AG04450 (cell line): ENCODE results near the gene PACRG. TPM values are rescaled to one million over a fixed set of nuclear protein-coding genes. Genes with fewer than 3 reads are reported as not detected.
A peak's percentile ranks its signal among the peaks of the same experiment; 100 is the strongest.

Source experiments
- CTCF ChIA-PET: fragments of 300-600, 350-600 bp; formaldehyde crosslinking; extraction: SDS; loops from one replicate; lab custom pipeline; 2022; ENCODE audit warnings: antibody characterized with exemption, inconsistent platforms; lab: Charles Lee
- POLR2A ChIA-PET: fragments of 350-600 bp; formaldehyde crosslinking; extraction: SDS; loops from one replicate; lab custom pipeline; 2021; ENCODE audit warnings: antibody characterized with exemption, inconsistent platforms; lab: Yijun Ruan, JAX
- DNase-seq: peaks from one replicate; pipeline ENCODE4 v3.0.0-alpha.2; 2011; ENCODE audit warnings: low read depth, low spot score
- H3K27ac ChIP-seq: one replicate; pipeline ENCODE4 v1.5.1; 2012; ENCODE audit warnings: low read depth, low read length, control low read depth
- H3K27me3 ChIP-seq: one replicate; pipeline ENCODE4 v1.6.0; 2012; ENCODE audit warnings: low read length; ENCODE audit not compliant: control insufficient read depth, insufficient read depth
- H3K4me3 ChIP-seq: 2 replicates; pipeline ENCODE4 v1.5.1; 2011; ENCODE audit warnings: mild to moderate bottlenecking, low read depth, low read length, control low read depth
- H3K9me3 ChIP-seq: 2 replicates; pipeline ENCODE4 v1.5.1; 2012; ENCODE audit warnings: low read length; ENCODE audit not compliant: control insufficient read depth, insufficient read depth
- polyA plus RNA-seq: library from polyadenylated mRNA; depleted of rRNA; stranded (reverse); fragments of >200 nt; gene quantifications from 2 replicates; pipeline ENCODE4 v1.2.3, GENCODE V29; 2011
- TF ChIP-seq, protein P1 (sequence below): IDR thresholded peaks from 2 replicates; pipeline ENCODE4 v1.5.1; 2011; ENCODE audit warnings: low read depth, low read length, control low read depth, inconsistent platforms

The PACRG gene
- polyA plus RNA-seq, 1 experiment: not detected

DNA sequence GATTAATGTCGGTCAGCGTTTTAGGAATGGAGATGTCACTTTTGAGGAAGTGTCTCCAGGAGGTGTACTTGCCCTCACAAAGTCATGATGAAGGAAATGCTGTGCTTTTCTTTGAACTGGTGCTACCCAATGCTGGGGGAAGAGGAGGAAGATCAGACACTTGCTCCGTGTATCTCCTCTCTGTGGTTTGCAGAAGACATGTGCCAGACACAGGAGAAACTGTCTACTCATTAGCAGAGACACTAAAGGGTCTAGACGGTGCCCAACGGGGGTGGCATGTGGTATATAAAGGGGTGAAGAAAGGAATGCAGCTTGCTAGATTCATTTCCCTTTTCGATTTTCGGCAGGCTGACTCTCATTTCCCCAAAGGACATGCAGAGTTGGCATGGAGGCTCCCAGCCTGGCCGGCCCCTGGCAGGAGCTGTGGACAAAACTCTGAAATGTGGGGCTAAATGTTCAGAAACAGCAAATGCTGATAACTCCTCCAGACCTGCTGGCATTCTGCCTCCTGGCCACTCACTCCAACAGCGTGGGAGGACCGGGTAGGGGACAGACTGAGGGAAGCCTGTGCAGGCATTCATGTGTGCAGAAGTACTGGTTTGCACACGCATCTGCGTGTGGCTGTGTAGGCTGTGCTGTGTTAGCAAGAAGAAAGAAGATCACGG, 627.1 kb downstream of the PACRG start:
- POLR2A ChIA-PET: interaction anchor here (0.7 kb wide), 1 partner anchor 56 kb away, joined by 8 read pairs; no protein-coding TSS in a partner anchor
- no peak overlapping the region for H3K27ac ChIP-seq
- H3K4me3 ChIP-seq: no peak overlapping the region
- TF ChIP-seq, protein P1, sequence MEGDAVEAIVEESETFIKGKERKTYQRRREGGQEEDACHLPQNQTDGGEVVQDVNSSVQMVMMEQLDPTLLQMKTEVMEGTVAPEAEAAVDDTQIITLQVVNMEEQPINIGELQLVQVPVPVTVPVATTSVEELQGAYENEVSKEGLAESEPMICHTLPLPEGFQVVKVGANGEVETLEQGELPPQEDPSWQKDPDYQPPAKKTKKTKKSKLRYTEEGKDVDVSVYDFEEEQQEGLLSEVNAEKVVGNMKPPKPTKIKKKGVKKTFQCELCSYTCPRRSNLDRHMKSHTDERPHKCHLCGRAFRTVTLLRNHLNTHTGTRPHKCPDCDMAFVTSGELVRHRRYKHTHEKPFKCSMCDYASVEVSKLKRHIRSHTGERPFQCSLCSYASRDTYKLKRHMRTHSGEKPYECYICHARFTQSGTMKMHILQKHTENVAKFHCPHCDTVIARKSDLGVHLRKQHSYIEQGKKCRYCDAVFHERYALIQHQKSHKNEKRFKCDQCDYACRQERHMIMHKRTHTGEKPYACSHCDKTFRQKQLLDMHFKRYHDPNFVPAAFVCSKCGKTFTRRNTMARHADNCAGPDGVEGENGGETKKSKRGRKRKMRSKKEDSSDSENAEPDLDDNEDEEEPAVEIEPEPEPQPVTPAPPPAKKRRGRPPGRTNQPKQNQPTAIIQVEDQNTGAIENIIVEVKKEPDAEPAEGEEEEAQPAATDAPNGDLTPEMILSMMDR: no peak
- H3K9me3 ChIP-seq: peaks cover 7% of the 10 kb centered on the region; the same call in 1 of the 2 replicates
- no peak for DNase-seq
- CTCF ChIA-PET: interaction anchor here (0.7 kb wide), 1 partner anchor 230 kb away, joined by 6 read pairs; no protein-coding TSS in a partner anchor
- no peaks in the 10 kb centered on the region for H3K27me3 ChIP-seq

DNA sequence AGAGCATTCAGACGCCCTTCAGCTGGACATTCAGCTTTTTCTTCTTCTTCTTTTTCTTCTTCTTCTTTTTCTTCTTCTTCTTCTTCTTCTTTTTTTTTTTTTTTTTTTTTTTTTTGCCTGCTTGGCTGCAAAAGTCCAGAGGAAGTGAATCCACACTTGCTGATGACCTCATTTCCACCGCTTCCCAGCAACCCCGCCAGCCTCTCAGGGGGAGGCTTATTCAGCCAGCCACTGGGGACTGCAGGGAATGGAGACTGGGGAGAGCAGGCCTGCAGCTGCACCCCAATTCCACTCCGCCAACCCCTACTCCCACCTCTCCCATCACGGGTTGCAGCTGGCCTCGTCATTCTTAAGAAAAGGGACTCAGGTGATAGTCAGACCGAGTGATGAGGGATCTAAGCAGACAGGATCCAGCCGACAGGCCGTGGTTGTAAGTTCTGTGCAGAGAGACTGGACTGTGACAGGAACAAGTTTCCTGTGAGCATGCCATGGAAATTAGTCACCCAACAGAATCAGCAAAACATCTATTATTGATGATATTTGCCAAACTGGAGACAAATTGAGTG, 627.7 kb downstream of the PACRG start:
- DNase-seq: no peak
- Histone ChIP-seq H3K9me3 (peaks cover 7% of the 10 kb centered on the region; the same call in 1 of the 2 replicates), H3K27me3 (no peaks in the 10 kb centered on the region), H3K27ac (peak overlapping the region; percentile 42), H3K4me3 (no peak overlapping the region)
- CTCF ChIA-PET: interaction anchor here (0.7 kb wide), 1 partner anchor 230 kb away, joined by 6 read pairs; no protein-coding TSS in a partner anchor
- POLR2A ChIA-PET: interaction anchor here (0.7 kb wide), 1 partner anchor 55 kb away, joined by 8 read pairs; no protein-coding TSS in a partner anchor
- TF ChIP-seq, protein P1: no peak

DNA sequence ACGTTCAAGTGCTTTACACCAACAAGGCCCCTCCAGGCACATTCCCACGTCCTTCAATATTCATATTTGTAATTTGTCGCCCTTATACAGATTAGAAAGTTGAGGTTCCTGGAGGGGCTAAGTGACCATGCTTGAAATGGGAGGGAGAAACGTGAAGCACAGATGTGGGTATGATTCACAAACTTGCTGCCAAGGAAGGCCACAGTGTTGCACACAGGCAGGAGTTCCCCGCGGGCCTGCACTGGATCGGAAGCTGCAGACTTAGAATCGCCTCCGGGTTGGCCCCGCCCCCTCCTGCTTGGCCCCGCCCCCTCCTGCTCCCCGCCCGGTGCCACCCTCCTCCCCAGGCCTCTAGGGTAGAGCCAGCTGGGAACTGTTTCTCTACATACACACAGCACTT, 628.5 kb downstream of the PACRG start:
- H3K27ac ChIP-seq: no peak overlapping the region
- peaks cover 7% of the 10 kb centered on the region; the same call in 1 of the 2 replicates for H3K9me3 ChIP-seq
- no peaks in the 10 kb centered on the region for H3K27me3 ChIP-seq
- ChIA-PET POLR2A (no interaction called here), CTCF (no interaction called here)
- no peak for DNase-seq
- TF ChIP-seq, protein P1: no peak
- H3K4me3 ChIP-seq: no peak overlapping the region

DNA sequence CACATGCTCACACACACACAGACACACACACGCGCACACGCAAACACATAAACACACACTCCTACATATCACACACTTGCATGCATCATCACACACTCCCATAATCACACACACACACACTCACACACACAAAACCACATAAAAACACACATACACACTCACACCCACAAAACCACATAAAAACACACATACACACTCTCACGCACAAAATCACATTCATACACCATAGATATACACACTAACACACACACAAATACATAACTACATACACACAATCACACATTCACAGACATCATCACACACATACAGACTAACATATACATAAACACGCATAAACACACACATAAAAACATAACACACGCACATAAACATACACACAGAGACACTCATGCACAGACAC, 629.0 kb downstream of the PACRG start:
- DNase-seq: no peak
- TF ChIP-seq, protein P1: no peak
- Histone ChIP-seq H3K9me3 (peaks cover 7% of the 10 kb centered on the region; the same call in 1 of the 2 replicates), H3K4me3 (no peak overlapping the region), H3K27ac (no peak overlapping the region), H3K27me3 (no peaks in the 10 kb centered on the region)
- CTCF ChIA-PET: no interaction called here
- POLR2A ChIA-PET: no interaction called here

DNA sequence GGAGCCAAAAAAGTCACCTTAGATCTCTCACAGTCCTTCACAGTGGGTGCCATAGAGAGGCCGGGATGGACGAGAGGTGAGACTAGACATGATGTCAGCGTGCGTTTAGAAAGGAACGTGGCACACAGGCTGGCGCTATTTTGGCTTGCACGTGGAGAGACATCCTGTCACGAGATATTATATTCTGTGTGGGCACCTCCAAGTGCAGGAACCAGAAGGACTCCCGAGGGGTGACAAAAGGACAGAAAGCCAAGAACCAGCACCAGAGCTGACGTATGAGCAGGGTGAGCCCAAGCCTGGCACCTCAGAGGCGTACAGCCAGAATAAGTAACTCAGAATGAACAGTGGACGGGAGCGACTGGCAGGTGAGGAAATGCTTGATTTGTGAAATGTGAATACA, 636.9 kb downstream of the PACRG start:
- TF ChIP-seq, protein P1: no peak
- Histone ChIP-seq H3K27ac (no peak overlapping the region), H3K9me3 (no peaks in the 10 kb centered on the region), H3K4me3 (no peak overlapping the region), H3K27me3 (no peaks in the 10 kb centered on the region)
- DNase-seq: no peak
- ChIA-PET POLR2A (interaction anchor here (0.5 kb wide), 1 partner anchor 651 kb away, joined by 5 read pairs; no protein-coding TSS in a partner anchor), CTCF (interaction anchor here (1.0 kb wide), 1 partner anchor 25 kb away, joined by 3 read pairs; no protein-coding TSS in a partner anchor)
